ENCODE measurements around the gene LIPN.
"Not testable (repeated sequence)": the region's sequence is repeated elsewhere in the genome, so short reads cannot be mapped to it uniquely, and the experiment has no call there.

LIPN gene

GRCh38 chr10:88730864-88731263 is 29.0 kb upstream of the LIPN start:
- DNase-seq (ENCODE audit: low read depth) = no peak
- H3K4me3 ChIP-seq (ENCODE audit: low read depth, low read length) = no peak overlapping the region
- no peak for TF ChIP-seq CTCF (IDR thresholded peaks at IDR 0.05; ENCODE audit: low read depth, low read length)
- TF ChIP-seq MAX (IDR thresholded peaks at IDR 0.05; ENCODE audit: low read depth, low read length) = no peak
- TF ChIP-seq POLR2A (IDR thresholded peaks at IDR 0.05; ENCODE audit: extremely low read depth, insufficient read length) = no peak
- no peak for TF ChIP-seq MYC (IDR thresholded peaks at IDR 0.05; ENCODE audit: low read depth, low read length)

GRCh38 chr10:88731296-88731695 is 28.5 kb upstream of the LIPN start:
- DNase-seq (ENCODE audit: low read depth) = no peak
- no peak overlapping the region for H3K4me3 ChIP-seq (ENCODE audit: low read depth, low read length)
- TF ChIP-seq MYC (IDR thresholded peaks at IDR 0.05; ENCODE audit: low read depth, low read length) (no peak), CTCF (IDR thresholded peaks at IDR 0.05; ENCODE audit: low read depth, low read length) (no peak), MAX (IDR thresholded peaks at IDR 0.05; ENCODE audit: low read depth, low read length) (no peak), POLR2A (IDR thresholded peaks at IDR 0.05; ENCODE audit: extremely low read depth, insufficient read length) (no peak)

GRCh38 chr10:88733215-88733614 is 26.6 kb upstream of the LIPN start:
- no peak for DNase-seq (ENCODE audit: low read depth)
- no peak overlapping the region for H3K4me3 ChIP-seq (ENCODE audit: low read depth, low read length)
- no peak for TF ChIP-seq MAX (IDR thresholded peaks at IDR 0.05; ENCODE audit: low read depth, low read length)
- no peak for TF ChIP-seq CTCF (IDR thresholded peaks at IDR 0.05; ENCODE audit: low read depth, low read length)
- TF ChIP-seq MYC (IDR thresholded peaks at IDR 0.05; ENCODE audit: low read depth, low read length) = no peak
- no peak for TF ChIP-seq POLR2A (IDR thresholded peaks at IDR 0.05; ENCODE audit: extremely low read depth, insufficient read length)

GRCh38 chr10:88735661-88736060 is 24.2 kb upstream of the LIPN start:
- H3K4me3 ChIP-seq (ENCODE audit: low read depth, low read length) = no peak overlapping the region
- DNase-seq (ENCODE audit: low read depth) = no peak
- TF ChIP-seq MAX (IDR thresholded peaks at IDR 0.05; ENCODE audit: low read depth, low read length) = no peak

GRCh38 chr10:88741921-88742320 is 17.9 kb upstream of the LIPN start:
- H3K4me3 ChIP-seq (ENCODE audit: low read depth, low read length) = not testable (repeated sequence)
- DNase-seq (ENCODE audit: low read depth) = peak; percentile 27

- no peak overlapping the region for H3K4me3 ChIP-seq (ENCODE audit: low read depth, low read length)
- TF ChIP-seq CTCF (IDR thresholded peaks at IDR 0.05; ENCODE audit: low read depth, low read length) (no peak), MYC (IDR thresholded peaks at IDR 0.05; ENCODE audit: low read depth, low read length) (no peak), POLR2A (IDR thresholded peaks at IDR 0.05; ENCODE audit: extremely low read depth, insufficient read length) (no peak), MAX (IDR thresholded peaks at IDR 0.05; ENCODE audit: low read depth, low read length) (no peak)
- no peak for DNase-seq (ENCODE audit: low read depth)
These were observed 17.4 kb upstream of the LIPN start for GRCh38 chr10:88742448-88742847.

GRCh38 chr10:88744002-88744401 is 15.8 kb upstream of the LIPN start:
- no peak for DNase-seq (ENCODE audit: low read depth)
- no peak for TF ChIP-seq POLR2A (IDR thresholded peaks at IDR 0.05; ENCODE audit: extremely low read depth, insufficient read length)
- peak; percentile 4 for TF ChIP-seq CTCF (IDR thresholded peaks at IDR 0.05; ENCODE audit: low read depth, low read length)
- no peak overlapping the region for H3K4me3 ChIP-seq (ENCODE audit: low read depth, low read length)
